MM.1S (cell line): ENCODE measurements around the gene DPYSL5.

ENCODE experiments used
- CTCF ChIP-seq: fragments of 300-600 bp; sonication (generic); IDR thresholded peaks from 2 replicates; pipeline ENCODE4 v1.5.1; 2016; ENCODE audit warnings: antibody characterized with exemption, low read length, mixed read lengths
- EZH2 ChIP-seq: fragments of 300-600 bp; sonication (generic); optimal IDR thresholded peaks from 2 replicates; pipeline ENCODE3; 2017; ENCODE audit warnings: low read depth, mild to moderate bottlenecking, antibody characterized with exemption, low read length, mixed read lengths
- EZH2phosphoT487 ChIP-seq: fragments of 300-600 bp; sonication (generic); IDR thresholded peaks from 2 replicates; pipeline ENCODE4 v1.6.1; 2018; ENCODE audit warnings: antibody characterized with exemption, low read length

GRCh38 chr2:26889796-26890195, 41.9 kb downstream of the DPYSL5 start:
- no peak for TF ChIP-seq CTCF
- TF ChIP-seq EZH2phosphoT487 = no peak
- no peak for TF ChIP-seq EZH2
